Loucy (cell line): ENCODE measurements around the gene SH3YL1.

Source experiments
- EZH2phosphoT487 ChIP-seq: fragments of 200-600 bp; IDR thresholded peaks from 2 replicates; pipeline ENCODE4 v1.6.1; 2018; ENCODE audit warnings: antibody characterized with exemption, mild to moderate bottlenecking, moderate library complexity, borderline replicate concordance
- TF ChIP-seq, protein P1 (sequence below): fragments of 200-600 bp; sonication (generic); conservative IDR thresholded peaks from 2 replicates; pipeline ENCODE4 v1.5.1; 2014; ENCODE audit warnings: mild to moderate bottlenecking, antibody characterized with exemption, low read length

DNA sequence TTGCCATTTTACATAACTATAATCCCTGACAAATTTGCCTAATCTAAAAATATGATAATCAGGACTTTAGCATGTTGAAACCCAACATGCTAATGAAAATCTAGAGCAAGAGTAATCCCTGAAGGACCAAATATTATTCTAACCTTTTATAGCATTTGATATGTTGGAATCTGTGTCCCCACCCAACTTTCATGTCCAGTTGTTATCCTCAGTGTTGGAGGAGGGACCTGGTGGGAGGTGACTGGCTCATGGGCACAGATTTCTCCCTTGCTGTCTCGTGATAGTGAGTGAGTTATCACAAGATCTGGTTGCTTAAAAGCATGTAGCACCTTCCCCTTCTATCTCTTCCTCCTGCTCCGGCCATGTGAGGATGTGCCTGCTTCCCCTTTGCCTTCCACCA lies 59.8 kb downstream of the SH3YL1 start:
- TF ChIP-seq, protein P1, sequence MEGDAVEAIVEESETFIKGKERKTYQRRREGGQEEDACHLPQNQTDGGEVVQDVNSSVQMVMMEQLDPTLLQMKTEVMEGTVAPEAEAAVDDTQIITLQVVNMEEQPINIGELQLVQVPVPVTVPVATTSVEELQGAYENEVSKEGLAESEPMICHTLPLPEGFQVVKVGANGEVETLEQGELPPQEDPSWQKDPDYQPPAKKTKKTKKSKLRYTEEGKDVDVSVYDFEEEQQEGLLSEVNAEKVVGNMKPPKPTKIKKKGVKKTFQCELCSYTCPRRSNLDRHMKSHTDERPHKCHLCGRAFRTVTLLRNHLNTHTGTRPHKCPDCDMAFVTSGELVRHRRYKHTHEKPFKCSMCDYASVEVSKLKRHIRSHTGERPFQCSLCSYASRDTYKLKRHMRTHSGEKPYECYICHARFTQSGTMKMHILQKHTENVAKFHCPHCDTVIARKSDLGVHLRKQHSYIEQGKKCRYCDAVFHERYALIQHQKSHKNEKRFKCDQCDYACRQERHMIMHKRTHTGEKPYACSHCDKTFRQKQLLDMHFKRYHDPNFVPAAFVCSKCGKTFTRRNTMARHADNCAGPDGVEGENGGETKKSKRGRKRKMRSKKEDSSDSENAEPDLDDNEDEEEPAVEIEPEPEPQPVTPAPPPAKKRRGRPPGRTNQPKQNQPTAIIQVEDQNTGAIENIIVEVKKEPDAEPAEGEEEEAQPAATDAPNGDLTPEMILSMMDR: no peak
- TF ChIP-seq EZH2phosphoT487: no peak
